GM12892 (cell line): ENCODE results near the gene TMUB1.

Experiments
- DNase-seq: peaks from one replicate; pipeline ENCODE4 v3.0.0; 2011; ENCODE audit not compliant: insufficient read length
- FAIRE-seq: peaks from 2 replicates; lab custom pipeline; 2011; peaks lifted over from hg19 to GRCh38; lab: Jason Lieb, UNC
- POLR2A ChIP-seq: IDR thresholded peaks from 2 replicates; pipeline ENCODE4 v1.6.1; 2011; ENCODE audit warnings: low read depth, low read length, control low read depth
- POLR2AphosphoS5 ChIP-seq: IDR thresholded peaks from 2 replicates; pipeline ENCODE4 v1.6.1; 2011; ENCODE audit warnings: low read depth, low read length, control low read depth
- TAF1 ChIP-seq: IDR thresholded peaks from 2 replicates; pipeline ENCODE4 v1.6.1; 2011; ENCODE audit warnings: low read depth, mild to moderate bottlenecking, control low read depth, low read length, borderline replicate concordance

Gene TMUB1

GRCh38 chr7:151094675-151095074 is 11.4 kb upstream of the TMUB1 start:
- FAIRE-seq: no peak
- TF ChIP-seq POLR2A: no peak
- TF ChIP-seq TAF1: no peak
- no peak for TF ChIP-seq POLR2AphosphoS5
- DNase-seq: no peak

GRCh38 chr7:151093748-151094147 is 10.5 kb upstream of the TMUB1 start:
- TF ChIP-seq TAF1 (no peak), POLR2A (no peak), POLR2AphosphoS5 (no peak)
- no peak for FAIRE-seq
- DNase-seq: no peak

GRCh38 chr7:151091988-151092387 is 8.7 kb upstream of the TMUB1 start:
- DNase-seq (no peak), FAIRE-seq (no peak)
- no peak for TF ChIP-seq POLR2A
- TF ChIP-seq TAF1: no peak
- TF ChIP-seq POLR2AphosphoS5: no peak

- no peak for TF ChIP-seq TAF1
- TF ChIP-seq POLR2A: no peak
- TF ChIP-seq POLR2AphosphoS5: no peak
- no peak for DNase-seq
Measured at GRCh38 chr7:151091431-151091830, 8.1 kb upstream of the TMUB1 start.

GRCh38 chr7:151091003-151091402 is 7.7 kb upstream of the TMUB1 start:
- DNase-seq (no peak), FAIRE-seq (no peak)
- TF ChIP-seq POLR2A (no peak), POLR2AphosphoS5 (no peak), TAF1 (no peak)

More at GRCh38 chr7:151091431-151091830, 8.1 kb upstream of the TMUB1 start:
- no peak for FAIRE-seq

- no peak for DNase-seq
- no peak for FAIRE-seq
- TF ChIP-seq POLR2A: no peak
- no peak for TF ChIP-seq POLR2AphosphoS5
- no peak for TF ChIP-seq TAF1
Measured at GRCh38 chr7:151089893-151090730, 6.8 kb upstream of the TMUB1 start.

GRCh38 chr7:151088856-151089699 is 5.8 kb upstream of the TMUB1 start:
- no peak for FAIRE-seq
- TF ChIP-seq POLR2AphosphoS5 (no peak), TAF1 (no peak), POLR2A (no peak)
- no peak for DNase-seq

GRCh38 chr7:151088019-151088855 is 4.9 kb upstream of the TMUB1 start:
- DNase-seq: no peak
- FAIRE-seq: no peak
- TF ChIP-seq TAF1 (no peak), POLR2A (no peak), POLR2AphosphoS5 (no peak)

- DNase-seq (no peak), FAIRE-seq (peak; percentile 38)
- TF ChIP-seq TAF1 (no peak), POLR2A (no peak; the same call in 1 of the 2 replicates), POLR2AphosphoS5 (no peak)
Measured at GRCh38 chr7:151087245-151088018, 4.1 kb upstream of the TMUB1 start.

- FAIRE-seq: no peak
Measured at GRCh38 chr7:151086802-151087244, 3.5 kb upstream of the TMUB1 start.

More at GRCh38 chr7:151086802-151087244, 3.5 kb upstream of the TMUB1 start:
- no peak for DNase-seq
- no peak for TF ChIP-seq POLR2A
